ENCODE data around the gene OR10A3. TPM values are rescaled to one million over a fixed set of nuclear protein-coding genes. Genes with fewer than 3 reads are reported as not detected.

OR10A3 gene
- total and polyA plus RNA-seq, 2 experiments from 2014 or later, result 0.14 to 0.52 TPM

GRCh38 chr11:7941146-7941545, 362 bp downstream of the OR10A3 start:
- H3K79me2 ChIP-seq (replicated peaks; ENCODE audit: insufficient read depth), result no peaks in the 10 kb centered on the region
- Mint-ChIP-seq H3K27ac (no peak overlapping the region), H3K36me3 (ENCODE audit: low read depth) (no peaks in the 10 kb centered on the region), H3K9me3 (peaks cover 10% of the 10 kb centered on the region), H3K4me1 (no peaks in the 10 kb centered on the region), H3K4me3 (no peak overlapping the region), H3K27me3 (ENCODE audit: insufficient read depth, low read depth, poor library complexity) (peaks cover 2% of the 10 kb centered on the region)
- no peak overlapping the region for H3K27ac ChIP-seq (ENCODE audit: low read depth)
- no peaks in the 10 kb centered on the region for H3K27me3 ChIP-seq (ENCODE audit: insufficient read depth)
- no peak overlapping the region for H3K4me2 ChIP-seq
- no peak overlapping the region for H3K4me3 ChIP-seq
- H4K20me1 ChIP-seq (replicated peaks; ENCODE audit: insufficient read depth), result no peaks in the 10 kb centered on the region
- no peak for DNase-seq (ENCODE audit: low spot score)
- TF ChIP-seq REST (IDR thresholded peaks at IDR 0.05; ENCODE audit: unreplicated experiment), result no peak
- no peak for TF ChIP-seq NANOG (IDR thresholded peaks at IDR 0.05; ENCODE audit: borderline replicate concordance)
- TF ChIP-seq CTCF (conservative IDR thresholded peaks at IDR 0.05; ENCODE audit: low read depth in 2 of 2), result no peak
- TF ChIP-seq ZNF462 (CRISPR knock-in tag; IDR thresholded peaks at IDR 0.05), result no peak
- no peak for TF ChIP-seq STAT1 (IDR thresholded peaks at IDR 0.05; ENCODE audit: unreplicated experiment)
- TF ChIP-seq ZNF114 (CRISPR knock-in tag; IDR thresholded peaks at IDR 0.05), result no peak
- no peak for TF ChIP-seq ZNF331 (CRISPR knock-in tag; IDR thresholded peaks at IDR 0.05; ENCODE audit: low read depth)
- TF ChIP-seq POLR2AphosphoS5 (IDR thresholded peaks at IDR 0.05; ENCODE audit: low read depth), result no peak
- no peak for TF ChIP-seq EZH2phosphoT487 (IDR thresholded peaks at IDR 0.05; ENCODE audit: unreplicated experiment)
- no peak for TF ChIP-seq EZH2 (IDR thresholded peaks at IDR 0.05; ENCODE audit: low read depth, unreplicated experiment)
- no peak for TF ChIP-seq CREB1 (CRISPR knock-in tag; IDR thresholded peaks at IDR 0.05; ENCODE audit: low read depth)
- TF ChIP-seq JUNB (IDR thresholded peaks at IDR 0.05; ENCODE audit: unreplicated experiment), result no peak
- no peak for TF ChIP-seq ETS1 (IDR thresholded peaks at IDR 0.05)
- ATAC-seq, result no peak
- H3K4me1 ChIP-seq (ENCODE audit: insufficient read depth), result no peaks in the 10 kb centered on the region
- peaks cover 6% of the 10 kb centered on the region; the same call in 1 of the 2 replicates for H3K9me2 ChIP-seq (ENCODE audit: insufficient read depth)
- no peak overlapping the region; the same call in 1 of the 2 replicates for H2AFZ ChIP-seq
- no peaks in the 10 kb centered on the region for H3F3A ChIP-seq (replicated peaks; ENCODE audit: low read depth)
- H3K36me3 ChIP-seq (ENCODE audit: insufficient read depth), result no peaks in the 10 kb centered on the region; the same call in 1 of the 2 replicates
